H1 (cell line): Measurements from ENCODE around the gene TBP. TPM values are rescaled to one million over a fixed set of nuclear protein-coding genes. Genes with fewer than 3 reads are reported as not detected.
A peak's percentile ranks its signal among the peaks of the same experiment; 100 is the strongest.

Experiments used
- CTCF ChIA-PET: fragments of 300-600 bp; sonication (Branson Sonifier 250); formaldehyde crosslinking; loops from one replicate; lab custom pipeline; 2021; ENCODE audit not compliant: partially characterized antibody; lab: Charles Lee
- POLR2A ChIA-PET: fragments of 300-600 bp; sonication (Branson Sonifier 250); formaldehyde crosslinking; loops from one replicate; lab custom pipeline; 2021; ENCODE audit warnings: inconsistent platforms; ENCODE audit not compliant: partially characterized antibody; lab: Charles Lee
- DNase-seq, 2 experiments: peaks; one replicate each; pipeline versions ENCODE4 v3.0.0 to v3.0.0-alpha.2; 2010 to 2022; ENCODE audit warnings: low spot score in 2 of 2, low read depth in 1 of 2, mixed read lengths in 1 of 2
- FAIRE-seq: peaks from 2 replicates; lab custom pipeline; 2011; peaks lifted over from hg19 to GRCh38; lab: Jason Lieb, UNC
- H2AFZ ChIP-seq: 2 replicates; pipeline ENCODE4 v1.8.1; 2012; ENCODE audit warnings: low read length, inconsistent platforms
- H2AK5ac ChIP-seq: 2 replicates; pipeline ENCODE4 v1.6.1; 2013; ENCODE audit warnings: low read depth, low read length
- H2BK120ac ChIP-seq: replicated peaks from 2 replicates; pipeline ENCODE3; 2013; ENCODE audit warnings: low read depth, low read length, inconsistent platforms
- H2BK12ac ChIP-seq: 2 replicates; pipeline ENCODE4 v1.6.1; 2013; ENCODE audit warnings: low read depth, low read length
- H2BK15ac ChIP-seq: 2 replicates; pipeline ENCODE4 v1.6.1; 2013; ENCODE audit warnings: low read length
- H2BK20ac ChIP-seq: 2 replicates; pipeline ENCODE4 v1.6.1; 2013; ENCODE audit warnings: low read length
- H2BK5ac ChIP-seq: 2 replicates; pipeline ENCODE4 v1.6.1; 2013; ENCODE audit warnings: low read depth, low read length
- H3K14ac ChIP-seq: 2 replicates; pipeline ENCODE4 v1.6.1; 2013; ENCODE audit warnings: inconsistent platforms; ENCODE audit not compliant: insufficient read length
- H3K18ac ChIP-seq: 2 replicates; pipeline ENCODE4 v1.6.1; 2013; ENCODE audit warnings: low read length; ENCODE audit errors: extremely low read depth
- H3K23ac ChIP-seq: 2 replicates; pipeline ENCODE4 v1.6.1; 2013; ENCODE audit warnings: inconsistent platforms; ENCODE audit not compliant: insufficient read length
- H3K23me2 ChIP-seq: 2 replicates; pipeline ENCODE4 v1.6.1; 2013; ENCODE audit warnings: low read depth, low read length
- H3K27ac ChIP-seq: 2 replicates; pipeline ENCODE4 v1.6.1; 2011; ENCODE audit warnings: low read depth, low read length, inconsistent platforms
- H3K27me3 ChIP-seq, 4 experiments: replicated peaks in 1 of 4; 1 replicate in 1 of 4; 2 replicates in 3 of 4; pipeline versions ENCODE4 v1.6.1 to v1.8.1; 2011 to 2013; ENCODE audit warnings: low read length in 3 of 4, mild to moderate bottlenecking in 3 of 4, inconsistent platforms in 2 of 4, mixed read lengths in 2 of 4, moderate library complexity in 1 of 4; ENCODE audit not compliant: control insufficient read depth in 3 of 4, insufficient read depth in 3 of 4; ENCODE audit errors: extremely low read depth in 1 of 4
- H3K36me3 ChIP-seq, 4 experiments: 2 replicates each; pipeline versions ENCODE4 v1.6.1 to v1.8.1; 2011 to 2013; ENCODE audit warnings: mild to moderate bottlenecking in 4 of 4, low read length in 3 of 4, moderate library complexity in 2 of 4, control low read depth in 1 of 4, inconsistent platforms in 1 of 4; ENCODE audit not compliant: insufficient read depth in 4 of 4, control insufficient read depth in 2 of 4
- H3K4ac ChIP-seq: replicated peaks from 2 replicates; pipeline ENCODE3; 2013; ENCODE audit warnings: low read length, low read depth, mixed read lengths, inconsistent platforms; ENCODE audit not compliant: insufficient read length
- H3K4me1 ChIP-seq, 4 experiments: replicated peaks in 1 of 4; 1 replicate in 1 of 4; 2 replicates in 3 of 4; pipeline versions ENCODE4 v1.6.1 to v1.8.1; 2011 to 2013; ENCODE audit warnings: low read length in 3 of 4, inconsistent platforms in 2 of 4, mixed read lengths in 1 of 4; ENCODE audit not compliant: insufficient read depth in 4 of 4, control insufficient read depth in 3 of 4
- H3K4me2 ChIP-seq, 2 experiments: 2 replicates each; pipeline versions ENCODE4 v1.6.1 to v1.8.1; 2011 to 2013; ENCODE audit warnings: low read depth in 2 of 2, low read length in 2 of 2, control low read depth in 1 of 2, inconsistent platforms in 1 of 2, mild to moderate bottlenecking in 1 of 2; ENCODE audit not compliant: insufficient read depth in 1 of 2
- H3K4me3 ChIP-seq, 4 experiments: fragments of 200-600, 300-600 bp in 1 of 4; sonication (generic), shearing (Covaris generic), sonication (Bioruptor Twin) in 1 of 4; 2 replicates each; pipeline versions ENCODE4 v1.5.1 to v1.8.1; 2011 to 2016; ENCODE audit warnings: low read length in 4 of 4, low read depth in 3 of 4, control low read depth in 2 of 4, inconsistent platforms in 2 of 4, mild to moderate bottlenecking in 2 of 4, mixed read lengths in 1 of 4, moderate library complexity in 1 of 4; ENCODE audit not compliant: insufficient read depth in 2 of 4; ENCODE audit errors: extremely low read depth in 1 of 4
- H3K56ac ChIP-seq: replicated peaks from 2 replicates; pipeline ENCODE3; 2013; ENCODE audit warnings: low read depth, mild to moderate bottlenecking, mixed read lengths, low read length, inconsistent platforms; ENCODE audit not compliant: insufficient read length
- H3K79me1 ChIP-seq: 2 replicates; pipeline ENCODE4 v1.6.1; 2013; ENCODE audit warnings: low read depth, low read length, control low read depth
- H3K79me2 ChIP-seq, 2 experiments: 2 replicates each; pipeline versions ENCODE4 v1.6.1 to v1.8.1; 2012 to 2013; ENCODE audit warnings: low read length in 2 of 2, mild to moderate bottlenecking in 2 of 2, inconsistent platforms in 1 of 2; ENCODE audit not compliant: insufficient read depth in 2 of 2, control insufficient read depth in 1 of 2
- H3K9ac ChIP-seq, 4 experiments: replicated peaks in 1 of 4; 1 replicate in 1 of 4; 2 replicates in 3 of 4; pipeline versions ENCODE4 v1.6.1 to v1.8.1; 2011 to 2013; ENCODE audit warnings: low read depth in 3 of 4, low read length in 3 of 4, control low read depth in 2 of 4, mild to moderate bottlenecking in 2 of 4, moderate library complexity in 2 of 4, inconsistent platforms in 1 of 4; ENCODE audit errors: extremely low read depth in 1 of 4
- H3K9me3 ChIP-seq, 2 experiments: 2 replicates each; pipeline versions ENCODE4 v1.6.1 to v1.8.1; 2012 to 2013; ENCODE audit warnings: mild to moderate bottlenecking in 2 of 2, moderate library complexity in 2 of 2, control low read depth in 1 of 2, inconsistent platforms in 1 of 2, low read depth in 1 of 2, low read length in 1 of 2, mixed read lengths in 1 of 2; ENCODE audit not compliant: insufficient read depth in 2 of 2
- H4K20me1 ChIP-seq, 2 experiments: replicated peaks in 1 of 2; 2 replicates each; pipeline versions ENCODE3 to v1.8.1; 2011 to 2013; ENCODE audit warnings: inconsistent platforms in 2 of 2, low read length in 2 of 2, mild to moderate bottlenecking in 1 of 2; ENCODE audit not compliant: insufficient read depth in 2 of 2, control insufficient read depth in 1 of 2
- H4K5ac ChIP-seq: 2 replicates; pipeline ENCODE4 v1.6.1; 2013; ENCODE audit warnings: low read length, low read depth, mixed read lengths, inconsistent platforms; ENCODE audit not compliant: insufficient read length
- H4K8ac ChIP-seq: 2 replicates; pipeline ENCODE4 v1.8.0; 2013; ENCODE audit warnings: mild to moderate bottlenecking, moderate library complexity, low read length, inconsistent platforms; ENCODE audit not compliant: insufficient read depth; ENCODE audit errors: extremely low read depth
- H4K91ac ChIP-seq: replicated peaks from 2 replicates; pipeline ENCODE3; 2013; ENCODE audit warnings: low read length, mixed read lengths, inconsistent platforms; ENCODE audit not compliant: insufficient read length
- CHD1 ChIP-seq: IDR thresholded peaks from 2 replicates; pipeline ENCODE4 v1.6.1; 2012; ENCODE audit warnings: low read depth, low read length, improper control_type of control experiment
- CTCF ChIP-seq, 3 experiments: IDR thresholded peaks; 1 replicate in 2 of 3; 2 replicates in 1 of 3; pipeline versions ENCODE4 v1.5.1 to v1.6.1; 2011; ENCODE audit warnings: low read length in 3 of 3, mild to moderate bottlenecking in 3 of 3, inconsistent platforms in 2 of 3, low read depth in 1 of 3, moderate library complexity in 1 of 3; ENCODE audit not compliant: insufficient read depth in 1 of 3; ENCODE audit errors: control extremely low read depth in 1 of 3
- KDM1A ChIP-seq: fragments of 200-600, 300-600 bp; sonication (generic); IDR thresholded peaks from 2 replicates; pipeline ENCODE4 v1.7.1; 2016; ENCODE audit warnings: mild to moderate bottlenecking, low read length, borderline replicate concordance
- RAD21 ChIP-seq, 2 experiments: IDR thresholded peaks in 1 of 2; conservative IDR thresholded peaks in 1 of 2; 2 replicates each; pipeline ENCODE4 v1.6.1; 2011; ENCODE audit warnings: low read depth in 2 of 2, low read length in 2 of 2, improper control_type of control experiment in 1 of 2, inconsistent platforms in 1 of 2, mild to moderate bottlenecking in 1 of 2, moderate library complexity in 1 of 2
- WGBS, 2 experiments: shearing (Covaris generic) in 1 of 2; methylation state at CpG; one replicate each; pipeline versions ENCODE4 v1.1.6 to v1.1.7; 2013 to 2015; ENCODE audit warnings: low lambda C conversion rate in 2 of 2, mixed read lengths in 2 of 2, inconsistent platforms in 1 of 2, low coverage in 1 of 2, missing lambda C conversion rate in 1 of 2; ENCODE audit not compliant: insufficient replicate concordance in 2 of 2, insufficient coverage in 1 of 2, insufficient read length in 1 of 2; ENCODE audit errors: extremely low coverage in 1 of 2, missing lambda C conversion rate in 1 of 2; 5-methylcytosine and 5-hydroxymethylcytosine counted together
- polyA plus RNA-seq, 7 experiments: library from polyadenylated mRNA; depleted of rRNA in 3 of 7; stranded (reverse) in 5 of 7; unstranded in 2 of 7; fragments of >200 nt in 5 of 7; fragments of 200-250 nt in 2 of 7; gene quantifications; 1 replicate in 5 of 7; 2 replicates in 1 of 7; 4 replicates in 1 of 7; pipeline versions ENCODE4 v1.2.1 to v1.2.3, GENCODE V29; 2011 to 2013; ENCODE audit warnings: missing spikeins in 2 of 7, mixed read lengths in 2 of 7
- total RNA-seq: library from RNA; stranded (reverse); fragmentation: NEBNext Ultra II Directional; extraction: Animal tissue kit (Norgen Biotek cat#: 25700); gene quantifications from 2 replicates; pipeline ENCODE4 v1.2.1, GENCODE V29; 2021

The TBP gene
- total and polyA plus RNA-seq, 2 of the 8 experiments (the other 6 are each of a cell fraction or from before 2014, with no cell fraction given), result 17.2 to 20.9 TPM

GRCh38 chr6:170529839-170530469, 24.2 kb upstream of the TBP start:
- WGBS, 2 experiments, result 60% methylated on average over 5 of the region's 5 CpGs; no CpG with 5 or more reads in 1 of the 2 experiments
- Histone ChIP-seq H3K4me1 (no peaks in the 10 kb centered on the region), H3K9me3 (no peaks in the 10 kb centered on the region), H3K9ac (no peak overlapping the region), H3K56ac (no peak overlapping the region), H2BK120ac (no peak overlapping the region), H3K4me2 (no peak overlapping the region), H2AFZ (no peak overlapping the region), H4K8ac (no peak overlapping the region), H3K4me3 (no peak overlapping the region), H3K23ac (no peak overlapping the region), H3K79me2 (no peaks in the 10 kb centered on the region), H3K27me3 (no peaks in the 10 kb centered on the region), H3K79me1 (no peaks in the 10 kb centered on the region)
- DNase-seq, result peak in 1 of 2 experiments; percentile 82
- TF ChIP-seq CHD1 (no peak), KDM1A (no peak), RAD21 (IDR thresholded peaks at IDR 0.05 in 1 of 2, conservative IDR thresholded peaks at IDR 0.05 in 1 of 2; ENCODE audit: low read depth in 2 of 2, low read length in 2 of 2) (peak; percentile 95 to 96), CTCF (IDR thresholded peaks at IDR 0.05; ENCODE audit: control extremely low read depth in 1 of 3, insufficient read depth in 1 of 3, low read depth in 1 of 3, low read length in 3 of 3) (peak; percentile 76 to 93 (median 83))
- TF ChIP-seq, all 59 proteins: peak for 2
- Histone ChIP-seq H3K27ac (no peak overlapping the region), H3K4ac (no peak overlapping the region), H2BK20ac (no peak overlapping the region), H4K5ac (no peak overlapping the region), H4K20me1 (peaks cover 0 to 2% of the 10 kb centered on the region in 2 experiments), H3K23me2 (no peaks in the 10 kb centered on the region), H2BK15ac (no peak overlapping the region), H3K36me3 (peaks cover under 1 to 20% (median 13%) of the 10 kb centered on the region in 4 experiments; a peak in 7 of 8 replicates), H2BK5ac (no peak overlapping the region), H3K18ac (no peak overlapping the region), H4K91ac (no peak overlapping the region), H2BK12ac (no peak overlapping the region), H2AK5ac (no peak overlapping the region), H3K14ac (no peak overlapping the region)
- ChIA-PET CTCF (interaction anchor here (0.6 to 2.9 kb wide), 32 partner anchors 9 to 740 kb away, joined by 3 to 12 read pairs (median 4); no protein-coding TSS in a partner anchor), POLR2A (interaction anchor here (1.0 to 1.3 kb wide), 2 partner anchors 11 to 15 kb away, joined by 4 read pairs; no protein-coding TSS in a partner anchor)
- FAIRE-seq, result peak; percentile 81
